ENCODE data around the gene DMGDH.

Gene DMGDH

DNA sequence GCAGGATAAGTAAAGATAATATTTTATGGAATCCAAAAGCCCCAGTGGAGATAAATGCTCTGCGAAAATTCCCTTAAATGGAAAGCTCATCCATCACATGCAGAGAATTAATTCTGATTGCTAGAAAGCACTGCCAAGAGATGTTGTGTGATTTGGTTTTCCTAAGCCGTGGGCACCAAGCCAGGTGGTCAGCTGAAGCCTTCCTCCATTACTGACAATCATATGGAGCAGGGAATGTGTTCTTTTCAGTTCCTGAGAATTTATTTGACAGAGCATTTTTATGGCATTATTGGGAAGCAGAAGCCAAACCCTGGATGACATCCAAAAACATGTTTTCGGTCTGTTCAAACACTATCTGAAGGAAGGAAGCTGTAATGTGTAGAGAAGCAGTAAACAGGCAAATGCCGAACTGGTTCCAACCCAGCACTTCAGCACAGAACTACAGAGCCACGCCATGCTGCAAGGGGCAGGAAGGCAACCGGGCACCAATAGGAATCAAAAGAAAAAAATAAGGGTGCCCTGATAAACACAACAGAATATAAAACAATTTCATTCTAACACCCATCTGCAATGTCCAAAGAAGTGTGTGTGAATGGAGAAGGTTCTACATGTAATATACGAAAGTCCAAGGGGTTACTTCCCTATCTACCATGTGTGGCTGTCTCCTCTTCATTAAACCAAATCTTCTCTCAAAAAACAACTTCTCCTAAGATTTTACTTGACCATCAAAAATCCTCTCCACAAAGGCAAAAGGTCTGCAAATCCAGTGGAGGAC, 96.6 kb downstream of the DMGDH start:
- DNase-seq, result no peak

DNA sequence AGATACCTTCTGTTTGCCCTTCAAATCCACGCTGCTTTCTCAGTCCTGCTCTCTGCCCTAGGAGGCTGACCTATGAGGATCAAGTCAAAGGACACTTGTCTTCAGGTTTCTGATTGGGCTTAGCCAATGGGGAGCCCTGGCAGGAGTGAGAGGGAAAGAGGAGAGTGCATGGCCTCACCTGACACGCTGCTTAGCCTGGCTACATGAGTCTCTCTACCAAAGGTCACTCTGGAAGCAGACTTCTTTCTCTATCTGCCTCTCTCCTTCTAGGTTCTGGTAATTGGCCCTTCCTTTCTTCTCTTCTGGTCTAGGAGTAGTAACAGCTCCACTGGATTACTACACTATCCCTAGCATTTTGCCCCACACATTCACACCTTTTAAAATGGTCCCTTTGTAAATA, 97.5 kb downstream of the DMGDH start:
- no peak for DNase-seq

DNA sequence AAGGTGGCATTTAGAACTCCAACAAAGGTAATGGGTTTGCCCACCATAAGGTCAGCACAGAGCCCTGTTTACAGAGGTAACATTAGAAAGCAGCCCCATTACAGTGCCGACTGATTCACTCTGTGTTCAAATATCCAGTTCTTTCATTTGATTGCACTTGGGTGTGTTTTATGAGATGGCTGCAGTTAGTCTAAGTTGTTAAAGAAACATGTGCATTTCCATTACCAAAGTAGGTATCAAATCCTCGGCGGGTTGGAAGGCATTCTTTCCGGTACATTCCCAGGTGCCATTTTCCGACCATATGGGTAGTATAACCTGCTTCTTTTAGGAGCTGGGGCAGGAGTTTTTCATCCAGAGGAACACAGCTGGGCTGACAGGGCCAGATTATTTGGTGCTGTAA, 100.7 kb downstream of the DMGDH start:
- DNase-seq, result no peak

DNA sequence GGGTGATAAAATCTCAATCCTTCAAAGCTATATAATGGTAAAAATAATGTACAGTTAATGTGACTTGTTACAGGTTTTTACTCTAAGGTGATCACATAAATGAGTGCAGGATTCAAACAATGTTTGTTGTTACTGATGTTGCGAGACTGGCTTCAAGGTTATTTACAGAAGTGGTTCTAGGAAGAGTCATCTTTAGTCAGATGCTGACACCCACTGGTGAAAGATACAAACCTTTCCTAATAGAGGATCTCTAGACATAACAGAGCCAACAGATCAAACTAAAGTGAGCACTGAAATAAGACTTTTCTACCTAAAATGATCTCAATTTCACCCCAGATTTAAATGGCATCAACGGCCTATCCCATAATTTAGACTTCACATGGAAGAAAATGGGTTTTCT, 104.6 kb downstream of the DMGDH start:
- no peak for DNase-seq

DNA sequence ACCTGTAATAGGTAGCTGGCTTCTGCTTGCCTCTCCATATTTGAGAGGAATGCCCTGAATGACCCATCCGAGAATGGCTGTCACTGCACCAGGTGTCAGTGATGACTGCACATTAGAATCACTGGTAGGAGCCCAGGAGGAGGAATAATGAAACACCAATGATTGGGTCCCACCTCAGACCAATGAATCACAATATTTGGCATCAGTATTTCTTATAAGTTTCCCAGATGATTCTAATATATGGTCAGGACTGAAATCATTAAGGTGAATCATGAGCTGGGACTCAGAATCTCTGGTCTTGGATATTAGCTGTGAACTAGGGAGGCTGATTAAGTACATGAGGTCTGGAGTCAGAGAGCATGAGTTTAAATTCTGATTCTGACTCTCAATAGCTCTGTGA, 107.7 kb downstream of the DMGDH start:
- no peak for DNase-seq

DNA sequence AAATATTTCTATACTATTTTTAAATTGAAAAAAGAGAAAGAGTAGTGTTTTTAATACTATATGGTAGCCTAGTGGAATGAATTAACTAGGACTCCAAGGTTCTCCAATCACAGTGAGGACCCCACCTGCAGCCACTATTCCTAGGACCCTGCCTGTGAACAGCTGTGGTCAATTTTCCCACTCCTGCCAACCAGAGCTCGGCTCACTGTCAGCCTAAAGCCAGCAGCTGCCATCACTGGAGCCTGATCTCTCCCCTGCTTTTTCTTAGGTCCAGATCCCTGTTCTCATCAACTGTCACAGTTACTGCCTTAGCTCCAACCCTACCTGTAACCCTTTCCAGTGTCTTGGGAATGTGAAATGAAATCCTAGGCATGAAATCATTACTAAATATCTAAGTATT, 109.7 kb downstream of the DMGDH start:
- no peak for DNase-seq

DNA sequence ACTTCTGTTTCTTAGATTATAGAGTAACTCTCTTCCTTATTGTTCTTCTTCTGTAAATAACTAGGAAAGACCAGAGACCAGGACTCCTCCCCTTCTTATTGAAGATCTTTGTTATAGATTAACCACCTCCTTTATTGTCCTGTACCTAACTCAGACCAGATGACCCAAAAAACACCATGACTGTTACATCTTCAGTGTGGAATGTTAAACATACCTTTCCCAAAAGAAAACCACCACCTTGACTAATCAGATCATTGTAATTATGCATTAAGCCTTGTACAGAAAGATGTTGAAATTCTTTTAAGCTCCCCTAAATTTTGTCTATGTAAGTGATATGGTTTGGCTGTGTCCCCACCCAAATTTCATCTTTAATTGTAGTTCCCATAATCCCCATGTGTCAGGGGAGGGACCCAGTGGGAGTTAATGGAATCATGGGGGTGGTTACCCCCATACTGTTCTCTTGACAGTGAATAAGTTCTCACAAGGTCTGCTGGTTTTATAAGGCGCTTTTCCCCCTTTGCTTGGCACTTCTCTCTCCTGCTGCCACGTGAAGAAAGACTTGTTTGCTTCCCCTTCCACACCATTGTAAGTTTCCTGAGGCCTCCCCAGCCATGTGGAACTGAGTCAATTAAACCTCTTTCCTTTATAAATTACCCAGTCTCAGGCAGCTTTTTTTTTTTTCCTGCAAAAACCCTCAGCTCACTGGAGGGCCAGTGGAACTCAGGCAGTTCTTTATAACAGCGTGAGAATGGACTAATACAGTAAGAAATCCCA, 110.6 kb downstream of the DMGDH start:
- DNase-seq, result no peak

DNA sequence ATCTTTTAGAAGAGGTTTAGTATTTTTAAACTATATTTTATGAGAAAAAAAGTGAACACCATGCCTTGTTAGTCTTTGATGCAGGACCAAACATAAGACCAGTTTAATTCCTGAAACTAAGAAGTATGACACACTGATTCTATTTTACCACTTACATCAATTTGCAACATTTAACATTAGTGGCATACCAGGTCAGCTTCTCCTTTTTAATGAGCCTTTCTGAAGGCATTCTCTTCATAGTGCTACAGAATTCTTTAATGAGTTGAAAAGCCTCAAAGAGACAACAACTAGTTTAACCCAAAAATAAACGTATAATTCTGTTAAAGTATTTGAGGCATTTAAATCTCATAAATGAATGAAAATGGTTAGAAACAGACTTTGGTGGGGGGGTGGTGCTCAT, 112.6 kb downstream of the DMGDH start:
- no peak for DNase-seq

DNA sequence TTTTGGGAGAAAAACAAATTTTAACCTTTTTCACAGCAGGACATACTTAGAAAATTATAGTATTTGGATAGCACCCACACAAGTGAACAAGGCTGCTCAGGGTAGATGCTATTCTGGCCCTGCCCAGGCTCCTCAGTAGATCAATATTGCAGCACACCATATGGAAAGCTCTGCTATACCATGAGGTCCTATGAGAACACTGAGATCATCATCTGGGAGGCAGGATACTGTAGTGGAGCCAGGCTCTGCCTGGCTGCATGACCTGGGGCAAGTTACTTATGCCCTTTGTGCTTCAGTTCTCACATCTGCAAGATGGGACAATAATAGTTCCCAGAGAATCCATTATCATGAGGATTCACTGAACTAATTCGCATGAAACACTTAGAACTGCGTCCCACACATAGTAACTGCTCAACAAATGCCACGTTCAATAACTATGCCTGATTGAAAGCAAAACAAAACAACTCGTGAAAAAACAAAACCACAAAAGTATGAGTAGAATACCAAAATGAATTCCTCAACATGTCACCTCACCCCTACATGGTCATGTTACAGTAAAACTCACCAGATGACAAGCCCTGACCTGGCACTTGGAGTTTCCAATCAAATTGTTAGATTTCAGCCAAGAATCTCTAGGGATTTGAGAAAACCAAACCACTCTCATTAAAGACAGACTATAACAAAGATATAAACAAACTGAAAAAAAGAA, 116.2 kb downstream of the DMGDH start:
- no peak for DNase-seq

Measured in retina (tissue), 1 donor.